Pancreas (tissue), 10 donors: ENCODE measurements around the gene RASGRP2. TPM values are rescaled to one million over a fixed set of nuclear protein-coding genes. Genes with fewer than 3 reads are reported as not detected.
A peak's percentile ranks its signal among the peaks of the same experiment; 100 is the strongest.

Source experiments
- ATAC-seq, 4 donors: fragments of 200-7000 bp; cut with Tn5 transposase; one replicate each; pipeline versions ENCODE4 v1.8.0 to v1.9.1; 2020; ENCODE audit warnings: mild to moderate bottlenecking in 4 of 4, moderate library complexity in 4 of 4
- DNase-seq, 6 donors: peaks; one replicate each; pipeline ENCODE4 v3.0.0-alpha.2; 2020
- FAIRE-seq: peaks from 2 replicates; lab custom pipeline; 2012; peaks lifted over from hg19 to GRCh38; lab: Jason Lieb, UNC
- H3K27ac ChIP-seq, 4 donors: fragments of 200-600 bp; sonication (generic); 1 replicate in 3 of 4; 2 replicates in 1 of 4; pipeline versions ENCODE4 v1.5.0 to v1.8.0; 2020
- H3K27me3 ChIP-seq, 4 donors: fragments of 200-600 bp; one replicate each; pipeline ENCODE4 v1.8.0; 2021
- H3K36me3 ChIP-seq, 3 donors: fragments of 200-600 bp; sonication (generic) in 1 of 3; one replicate each; pipeline versions ENCODE4 v1.5.0 to v1.8.0; 2020 to 2021
- H3K4me1 ChIP-seq, 3 donors: fragments of 200-600 bp; one replicate each; pipeline ENCODE4 v1.8.0; 2021
- H3K4me3 ChIP-seq, 4 donors: fragments of 200-600 bp; sonication (generic) in 2 of 4; one replicate each; pipeline versions ENCODE4 v1.5.0 to v1.8.0; 2020 to 2021
- H3K9me3 ChIP-seq, 4 donors: fragments of 200-600 bp; one replicate each; pipeline ENCODE4 v1.8.0; 2021
- WGBS, 2 donors: extraction: QIAGEN DNeasy Blood & Tissue Kit; methylation state at CpG; one replicate each; pipeline ENCODE4 v1.1.7; 2013; 5-methylcytosine and 5-hydroxymethylcytosine counted together
- intact Hi-C, 3 donors: fragments of 100-400 bp; cut with DNase I; formaldehyde crosslinking; loops; one replicate each; pipeline versions ENCODE4 v1.11.1 to v1.14.2; 2022
- polyA plus RNA-seq, 2 donors: library from polyadenylated mRNA; stranded (reverse); fragments of 200-250 nt; gene quantifications; one replicate each; pipeline ENCODE4 v1.2.3, GENCODE V29; 2013
- total RNA-seq, 6 donors: library from RNA; stranded (reverse); fragmentation: NEBNext Ultra II Directional in 4 of 6; extraction: Animal tissue kit (Norgen Biotek cat#: 25700) in 4 of 6; gene quantifications; one replicate each; pipeline versions ENCODE4 v1.2.1 to v1.2.4, GENCODE V29; 2021 to 2023
- TF ChIP-seq, protein P1 (sequence below), 4 donors: fragments of 200-600 bp; sonication (generic) in 3 of 4; IDR thresholded peaks; one replicate each; pipeline versions ENCODE4 v1.5.0 to v1.8.0; 2021; ENCODE audit warnings: antibody characterized with exemption in 4 of 4
- donor health status: healthy with polysubstance abuse.
- donor health status: DM: no; HTN: no; CAD: no; lungs with moderate emphysema.
- donor health status: DM: no; HTN: no; CAD: no.
- donor health status: control.
- donor health status: control.
- donor health status: Bipolar disorder and iron deficiency.
- donor health status: DM: yes; HTN: yes; CAD: no.
- donor health status: DM: no; HTN: no; CAD: no.
- donor health status: DM: no; HTN: no; CAD: no.
- donor health status: DM: yes; HTN: yes; CAD: no.

Gene RASGRP2
- total and polyA plus RNA-seq, 8 donors = 0.91 to 12.4 (median 2.4) TPM

DNA sequence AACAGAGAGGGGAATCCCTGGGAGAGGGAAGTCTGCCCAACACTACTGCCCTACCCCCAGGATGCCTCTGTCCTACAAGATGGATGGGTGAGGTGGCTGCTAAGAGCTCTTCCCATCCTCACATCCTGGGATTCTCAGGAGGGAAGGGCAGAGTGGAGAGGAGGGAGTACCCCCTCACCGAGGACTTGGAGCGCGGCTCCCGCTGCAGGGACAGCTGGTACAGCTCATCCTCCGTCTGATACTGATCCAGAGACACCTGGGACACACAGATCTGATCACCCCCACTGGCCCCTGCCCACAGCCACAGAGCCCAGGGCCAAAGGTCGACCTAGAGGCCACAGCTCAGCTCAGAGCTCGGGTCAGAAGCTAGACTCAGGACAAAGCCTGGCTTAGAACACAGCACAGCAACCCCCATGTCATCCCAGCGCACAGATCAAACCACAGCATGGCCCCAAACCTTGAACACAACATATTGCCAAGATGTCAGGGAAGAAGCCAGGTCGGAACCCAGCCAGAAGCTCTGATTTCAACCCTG is 8.2 kb downstream of the RASGRP2 start:
- TF ChIP-seq, protein P1, sequence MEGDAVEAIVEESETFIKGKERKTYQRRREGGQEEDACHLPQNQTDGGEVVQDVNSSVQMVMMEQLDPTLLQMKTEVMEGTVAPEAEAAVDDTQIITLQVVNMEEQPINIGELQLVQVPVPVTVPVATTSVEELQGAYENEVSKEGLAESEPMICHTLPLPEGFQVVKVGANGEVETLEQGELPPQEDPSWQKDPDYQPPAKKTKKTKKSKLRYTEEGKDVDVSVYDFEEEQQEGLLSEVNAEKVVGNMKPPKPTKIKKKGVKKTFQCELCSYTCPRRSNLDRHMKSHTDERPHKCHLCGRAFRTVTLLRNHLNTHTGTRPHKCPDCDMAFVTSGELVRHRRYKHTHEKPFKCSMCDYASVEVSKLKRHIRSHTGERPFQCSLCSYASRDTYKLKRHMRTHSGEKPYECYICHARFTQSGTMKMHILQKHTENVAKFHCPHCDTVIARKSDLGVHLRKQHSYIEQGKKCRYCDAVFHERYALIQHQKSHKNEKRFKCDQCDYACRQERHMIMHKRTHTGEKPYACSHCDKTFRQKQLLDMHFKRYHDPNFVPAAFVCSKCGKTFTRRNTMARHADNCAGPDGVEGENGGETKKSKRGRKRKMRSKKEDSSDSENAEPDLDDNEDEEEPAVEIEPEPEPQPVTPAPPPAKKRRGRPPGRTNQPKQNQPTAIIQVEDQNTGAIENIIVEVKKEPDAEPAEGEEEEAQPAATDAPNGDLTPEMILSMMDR (IDR thresholded peaks at IDR 0.05) = no peak
- H3K27me3 ChIP-seq = no peaks in the 10 kb centered on the region
- ATAC-seq (no peak), FAIRE-seq (no peak), DNase-seq (peak in 1 of 6 donors; percentile 9)
- 79% methylated on average over 9 of the region's 9 CpGs for WGBS, 2 donors
- H3K36me3 ChIP-seq = no peaks in the 10 kb centered on the region
- H3K27ac ChIP-seq = no peak overlapping the region
- H3K4me3 ChIP-seq = no peak overlapping the region
- no peaks in the 10 kb centered on the region for H3K9me3 ChIP-seq
- H3K4me1 ChIP-seq = no peaks in the 10 kb centered on the region
- intact Hi-C loops = no loop called here

DNA sequence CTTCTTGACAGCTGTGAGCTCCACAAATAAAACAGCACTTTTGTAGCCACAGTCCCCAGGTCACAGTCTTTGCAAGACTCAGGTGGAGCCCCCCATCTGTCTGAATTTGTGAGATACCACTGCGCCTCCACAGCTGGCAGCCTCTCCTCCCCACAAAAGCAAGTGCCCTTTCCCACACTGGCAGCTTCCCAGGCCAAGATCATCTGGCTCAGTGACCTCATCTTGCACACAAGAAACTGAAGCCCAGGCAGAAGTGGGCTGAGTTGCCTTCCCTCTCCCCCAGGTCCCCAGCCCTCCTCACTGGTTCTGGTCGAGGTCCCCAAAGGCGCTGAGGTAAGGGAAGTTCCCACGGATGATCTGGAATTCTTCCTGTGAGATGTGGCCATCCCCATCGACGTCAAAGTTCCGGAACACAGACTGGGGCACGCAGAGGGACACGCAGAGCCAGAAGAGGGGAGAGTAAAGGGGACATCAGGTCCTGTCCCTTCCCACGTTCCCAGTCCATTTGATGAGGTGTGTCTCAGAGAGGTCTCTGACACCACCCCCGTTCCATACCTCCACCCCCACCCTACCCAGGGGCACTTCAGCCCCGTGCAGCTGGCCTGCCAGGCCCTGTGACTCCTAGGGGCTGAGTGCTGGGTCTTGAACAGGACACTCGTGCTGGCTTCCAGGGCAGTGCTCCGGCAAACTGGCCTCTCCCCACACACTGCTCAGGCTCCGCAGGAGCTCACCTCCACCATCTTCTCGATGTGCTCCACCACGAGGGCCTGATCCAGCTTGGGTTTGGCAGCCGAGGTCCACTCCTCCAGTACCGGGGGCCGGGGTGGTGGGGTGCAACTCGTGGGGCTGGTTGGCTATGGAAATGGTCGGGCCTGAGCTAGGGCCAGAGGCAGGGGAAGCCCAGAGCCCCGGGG is 8.9 kb downstream of the RASGRP2 start:
- ATAC-seq (no peak), FAIRE-seq (no peak), DNase-seq (peak in 1 of 6 donors; percentile 16)
- TF ChIP-seq, protein P1 (IDR thresholded peaks at IDR 0.05) = no peak
- Histone ChIP-seq H3K36me3 (no peaks in the 10 kb centered on the region), H3K9me3 (no peaks in the 10 kb centered on the region), H3K27ac (no peak overlapping the region), H3K4me3 (no peak overlapping the region), H3K4me1 (no peaks in the 10 kb centered on the region), H3K27me3 (no peaks in the 10 kb centered on the region)
- 66 to 72% methylated on average over 23 of the region's 23 CpGs for WGBS, 2 donors
- intact Hi-C loops = no loop called here

DNA sequence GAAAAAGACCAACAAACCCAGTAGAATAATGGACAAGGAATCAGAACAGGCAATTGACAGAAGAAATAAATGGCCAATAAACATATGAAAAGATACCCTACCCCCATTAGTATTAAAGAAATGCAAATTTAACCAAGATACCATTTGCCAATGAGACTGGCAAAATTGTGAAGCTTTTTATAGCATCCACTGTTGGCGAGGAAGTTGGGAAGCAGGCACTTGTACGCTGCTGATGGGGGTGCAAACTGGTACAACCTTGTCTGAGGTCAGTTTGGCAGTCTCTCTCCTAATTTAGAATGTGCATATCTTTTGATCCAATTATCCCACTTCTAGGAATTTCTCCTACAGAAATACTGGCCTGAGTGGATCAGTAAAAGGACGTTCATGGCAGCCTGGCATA is 12.3 kb downstream of the RASGRP2 start:
- FAIRE-seq (no peak), ATAC-seq (no peak), DNase-seq (no peak)
- no peak overlapping the region for H3K27ac ChIP-seq
- TF ChIP-seq, protein P1 (IDR thresholded peaks at IDR 0.05) = no peak
- H3K36me3 ChIP-seq = no peaks in the 10 kb centered on the region
- no peaks in the 10 kb centered on the region for H3K27me3 ChIP-seq
- intact Hi-C loops = no loop called here
- H3K4me3 ChIP-seq = no peak overlapping the region
- WGBS, 2 donors = 80 to 89% methylated on average over 3 of the region's 3 CpGs
- H3K4me1 ChIP-seq = no peaks in the 10 kb centered on the region
- no peaks in the 10 kb centered on the region for H3K9me3 ChIP-seq

DNA sequence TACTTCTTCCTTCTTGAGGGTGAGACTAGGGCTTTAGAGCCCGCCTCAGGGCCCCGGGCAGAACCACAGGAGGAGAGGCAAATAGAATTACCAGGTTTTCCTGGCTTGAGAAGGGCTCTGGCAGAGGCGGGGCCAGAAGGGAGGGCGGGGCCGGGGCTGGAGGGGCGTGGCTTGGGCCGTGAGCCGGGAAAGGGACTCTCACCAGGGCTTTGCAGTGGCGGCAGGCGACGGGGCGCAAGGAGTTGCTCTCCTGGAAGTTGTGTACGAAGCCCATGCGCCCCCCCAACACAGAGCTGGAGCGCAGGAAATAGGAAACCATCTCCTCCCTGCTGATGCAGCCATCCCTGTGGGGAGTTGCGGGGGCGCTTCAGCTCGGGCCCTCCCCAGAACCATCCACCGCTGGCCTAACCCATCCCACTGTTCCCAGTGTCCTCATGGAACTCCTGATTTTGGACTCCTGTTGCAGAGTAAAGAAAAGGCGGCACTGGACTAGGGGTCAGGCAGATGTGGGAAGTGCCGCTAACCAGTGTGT is 14.0 kb downstream of the RASGRP2 start:
- Histone ChIP-seq H3K27ac (no peak overlapping the region), H3K36me3 (no peaks in the 10 kb centered on the region), H3K4me1 (no peaks in the 10 kb centered on the region), H3K9me3 (no peaks in the 10 kb centered on the region), H3K27me3 (no peaks in the 10 kb centered on the region), H3K4me3 (no peak overlapping the region)
- FAIRE-seq = no peak
- peak in 4 of 6 donors; percentile 64 to 85 (median 67) for DNase-seq
- intact Hi-C loops = no loop called here
- TF ChIP-seq, protein P1 (IDR thresholded peaks at IDR 0.05) = no peak
- ATAC-seq = peak; percentile 68 to 94 (median 86)
- 27 to 28% methylated on average over 18 to 21 of the region's 21 CpGs for WGBS, 2 donors
